Measurements from ENCODE around the gene SCYGR3. TPM values are rescaled to one million over a fixed set of nuclear protein-coding genes. Genes with fewer than 3 reads are reported as not detected.

SCYGR3 gene
- total RNA-seq, 4 donors from 2014 or later, result not detected

- no peak for DNase-seq
- Histone ChIP-seq H3K36me3 (no peaks in the 10 kb centered on the region), H3K27ac (no peak overlapping the region), H3K4me3 (no peak overlapping the region), H3K27me3 (no peaks in the 10 kb centered on the region), H3K9me3 (no peaks in the 10 kb centered on the region), H3K4me1 (peaks cover 0 to 15% (median 2%) of the 10 kb centered on the region in 4 donors)
- TF ChIP-seq POLR2A (IDR thresholded peaks at IDR 0.05) (no peak), POLR2AphosphoS5 (IDR thresholded peaks at IDR 0.05) (no peak), EP300 (IDR thresholded peaks at IDR 0.05; ENCODE audit: low read depth) (no peak)
- TF ChIP-seq, protein P1, sequence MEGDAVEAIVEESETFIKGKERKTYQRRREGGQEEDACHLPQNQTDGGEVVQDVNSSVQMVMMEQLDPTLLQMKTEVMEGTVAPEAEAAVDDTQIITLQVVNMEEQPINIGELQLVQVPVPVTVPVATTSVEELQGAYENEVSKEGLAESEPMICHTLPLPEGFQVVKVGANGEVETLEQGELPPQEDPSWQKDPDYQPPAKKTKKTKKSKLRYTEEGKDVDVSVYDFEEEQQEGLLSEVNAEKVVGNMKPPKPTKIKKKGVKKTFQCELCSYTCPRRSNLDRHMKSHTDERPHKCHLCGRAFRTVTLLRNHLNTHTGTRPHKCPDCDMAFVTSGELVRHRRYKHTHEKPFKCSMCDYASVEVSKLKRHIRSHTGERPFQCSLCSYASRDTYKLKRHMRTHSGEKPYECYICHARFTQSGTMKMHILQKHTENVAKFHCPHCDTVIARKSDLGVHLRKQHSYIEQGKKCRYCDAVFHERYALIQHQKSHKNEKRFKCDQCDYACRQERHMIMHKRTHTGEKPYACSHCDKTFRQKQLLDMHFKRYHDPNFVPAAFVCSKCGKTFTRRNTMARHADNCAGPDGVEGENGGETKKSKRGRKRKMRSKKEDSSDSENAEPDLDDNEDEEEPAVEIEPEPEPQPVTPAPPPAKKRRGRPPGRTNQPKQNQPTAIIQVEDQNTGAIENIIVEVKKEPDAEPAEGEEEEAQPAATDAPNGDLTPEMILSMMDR (IDR thresholded peaks at IDR 0.05), result no peak
- in situ Hi-C loops (cut with MboI; ENCODE audit: low pct_ligation_motif_present in 1 of 4, low pct_unique_long_range_greater_than_20kb in 1 of 4, low sequenced_read_pairs in 3 of 4), result no loop called here
- intact Hi-C loops (cut with DNase I; ENCODE audit: low total_unique reads), result no loop called here
These were observed 38.5 kb downstream of the SCYGR3 start for GRCh38 chr2:227576110-227576509.

- no peak for DNase-seq
- H3K27ac ChIP-seq, result no peak overlapping the region
- no peak for TF ChIP-seq EP300 (IDR thresholded peaks at IDR 0.05; ENCODE audit: low read depth)
- TF ChIP-seq POLR2A (IDR thresholded peaks at IDR 0.05), result no peak
- TF ChIP-seq POLR2AphosphoS5 (IDR thresholded peaks at IDR 0.05), result no peak
- TF ChIP-seq, protein P1 (IDR thresholded peaks at IDR 0.05), result no peak
- in situ Hi-C loops (cut with MboI; ENCODE audit: low pct_ligation_motif_present in 1 of 4, low pct_unique_long_range_greater_than_20kb in 1 of 4, low sequenced_read_pairs in 3 of 4) (no loop called here), intact Hi-C loops (cut with DNase I; ENCODE audit: low total_unique reads) (no loop called here)
- no peaks in the 10 kb centered on the region for H3K27me3 ChIP-seq
- 33 to 69% methylated on average over 1 of the region's 1 CpG for WGBS, 2 donors (ENCODE audit: low coverage in 1 of 2)
- no peaks in the 10 kb centered on the region for H3K9me3 ChIP-seq
- no peak overlapping the region for H3K4me3 ChIP-seq
- no peaks in the 10 kb centered on the region for H3K4me1 ChIP-seq
- H3K36me3 ChIP-seq, result no peaks in the 10 kb centered on the region
These were observed 44.0 kb downstream of the SCYGR3 start for GRCh38 chr2:227570615-227571014.

- TF ChIP-seq POLR2A (IDR thresholded peaks at IDR 0.05) (no peak), POLR2AphosphoS5 (IDR thresholded peaks at IDR 0.05) (peak in 1 of 3 donors; percentile 8)
- no peak for DNase-seq
- intact Hi-C loops (cut with DNase I; ENCODE audit: low total_unique reads) (no loop called here), in situ Hi-C loops (cut with MboI; ENCODE audit: low pct_ligation_motif_present in 1 of 4, low pct_unique_long_range_greater_than_20kb in 1 of 4, low sequenced_read_pairs in 3 of 4) (no loop called here)
- Histone ChIP-seq H3K36me3 (no peaks in the 10 kb centered on the region), H3K27ac (no peak overlapping the region), H3K4me3 (no peak overlapping the region), H3K27me3 (no peaks in the 10 kb centered on the region), H3K4me1 (no peaks in the 10 kb centered on the region), H3K9me3 (no peaks in the 10 kb centered on the region)
- WGBS, 2 donors (ENCODE audit: low coverage in 1 of 2), result 79 to 89% methylated on average over 2 of the region's 2 CpGs
These were observed 45.8 kb downstream of the SCYGR3 start for GRCh38 chr2:227568852-227569169.

- Histone ChIP-seq H3K27me3 (no peaks in the 10 kb centered on the region), H3K36me3 (no peaks in the 10 kb centered on the region), H3K4me1 (no peaks in the 10 kb centered on the region), H3K4me3 (no peak overlapping the region), H3K9me3 (no peaks in the 10 kb centered on the region), H3K27ac (no peak overlapping the region)
- WGBS, 2 donors (ENCODE audit: low coverage in 1 of 2), result 61 to 76% methylated on average over 3 of the region's 3 CpGs
- intact Hi-C loops (cut with DNase I; ENCODE audit: low total_unique reads), result no loop called here
- in situ Hi-C loops (cut with MboI; ENCODE audit: low pct_ligation_motif_present in 1 of 4, low pct_unique_long_range_greater_than_20kb in 1 of 4, low sequenced_read_pairs in 3 of 4), result no loop called here
- DNase-seq, result no peak
- no peak for TF ChIP-seq POLR2A (IDR thresholded peaks at IDR 0.05)
- TF ChIP-seq, protein P1 (IDR thresholded peaks at IDR 0.05), result no peak
- TF ChIP-seq EP300 (IDR thresholded peaks at IDR 0.05; ENCODE audit: low read depth), result no peak
- no peak for TF ChIP-seq POLR2AphosphoS5 (IDR thresholded peaks at IDR 0.05)
These were observed 48.6 kb downstream of the SCYGR3 start for GRCh38 chr2:227566012-227566411.

GRCh38 chr2:227565080-227565479 is 49.6 kb downstream of the SCYGR3 start:
- Histone ChIP-seq H3K27me3 (no peaks in the 10 kb centered on the region), H3K4me1 (no peaks in the 10 kb centered on the region), H3K36me3 (no peaks in the 10 kb centered on the region), H3K4me3 (no peak overlapping the region), H3K27ac (no peak overlapping the region), H3K9me3 (no peaks in the 10 kb centered on the region)
- DNase-seq, result no peak
- intact Hi-C loops (cut with DNase I; ENCODE audit: low total_unique reads) (no loop called here), in situ Hi-C loops (cut with MboI; ENCODE audit: low pct_ligation_motif_present in 1 of 4, low pct_unique_long_range_greater_than_20kb in 1 of 4, low sequenced_read_pairs in 3 of 4) (no loop called here)
- TF ChIP-seq, protein P1 (IDR thresholded peaks at IDR 0.05), result no peak
- TF ChIP-seq EP300 (IDR thresholded peaks at IDR 0.05; ENCODE audit: low read depth) (no peak), POLR2A (IDR thresholded peaks at IDR 0.05) (no peak), POLR2AphosphoS5 (IDR thresholded peaks at IDR 0.05) (no peak)
- WGBS, 2 donors (ENCODE audit: low coverage in 1 of 2), result 100% methylated on average over 1 of the region's 1 CpG

Measured in transverse colon (tissue), 4 donors.